Neuronal stem cell (in vitro differentiated cells): ENCODE measurements around the gene ROR1.
A peak's percentile ranks its signal among the peaks of the same experiment; 100 is the strongest.

Experiments
- DNase-seq: peaks from one replicate; pipeline ENCODE4 v3.0.0-alpha.2; 2013; ENCODE audit warnings: low spot score
- H2AFZ ChIP-seq: one replicate; pipeline ENCODE4 v1.6.1; 2013; ENCODE audit warnings: mild to moderate bottlenecking, low read length, inconsistent platforms
- H2AK5ac ChIP-seq: 2 replicates; pipeline ENCODE4 v1.6.1; 2013; ENCODE audit warnings: low read depth, mild to moderate bottlenecking, inconsistent platforms, low read length, moderate library complexity, mixed read lengths
- H2BK120ac ChIP-seq: 2 replicates; pipeline ENCODE4 v1.6.1; 2013; ENCODE audit warnings: low read depth, mild to moderate bottlenecking, inconsistent platforms, low read length, moderate library complexity, mixed read lengths
- H2BK12ac ChIP-seq: one replicate; pipeline ENCODE4 v1.6.1; 2013; ENCODE audit warnings: low read length, inconsistent platforms
- H2BK15ac ChIP-seq: 2 replicates; pipeline ENCODE4 v1.6.1; 2013; ENCODE audit warnings: mild to moderate bottlenecking, low read length, inconsistent platforms, mixed read lengths
- H2BK5ac ChIP-seq: one replicate; pipeline ENCODE4 v1.6.1; 2013; ENCODE audit warnings: inconsistent platforms, mild to moderate bottlenecking, low read length, moderate library complexity
- H3K14ac ChIP-seq: one replicate; pipeline ENCODE4 v1.6.1; 2013; ENCODE audit warnings: low read length, inconsistent platforms
- H3K18ac ChIP-seq: 2 replicates; pipeline ENCODE4 v1.6.1; 2013; ENCODE audit warnings: low read length, inconsistent platforms
- H3K23ac ChIP-seq: 2 replicates; pipeline ENCODE4 v1.6.1; 2013; ENCODE audit warnings: low read depth, mild to moderate bottlenecking, mixed read lengths, low read length, inconsistent platforms; ENCODE audit not compliant: poor library complexity
- H3K27ac ChIP-seq: replicated peaks from 3 replicates; pipeline ENCODE4 v1.5.1; 2013; ENCODE audit warnings: low read length, inconsistent platforms
- H3K27me3 ChIP-seq, 3 experiments: 2 replicates each; pipeline ENCODE4 v1.6.1; 2013; ENCODE audit warnings: low read length in 3 of 3, mild to moderate bottlenecking in 2 of 3, inconsistent platforms in 1 of 3, low read depth in 1 of 3, mixed read lengths in 1 of 3, moderate library complexity in 1 of 3; ENCODE audit not compliant: control insufficient read depth in 3 of 3, insufficient read depth in 3 of 3
- H3K36me3 ChIP-seq, 2 donors: replicated peaks in 1 of 2; 2 replicates each; pipeline ENCODE4 v1.6.1; 2013; ENCODE audit warnings: low read length in 2 of 2; ENCODE audit not compliant: control insufficient read depth in 2 of 2, insufficient read depth in 2 of 2
- H3K4ac ChIP-seq: 2 replicates; pipeline ENCODE4 v1.6.1; 2013; ENCODE audit warnings: inconsistent platforms, mild to moderate bottlenecking, low read length, moderate library complexity
- H3K4me1 ChIP-seq, 2 donors: 1 replicate in 1 of 2; 2 replicates in 1 of 2; pipeline ENCODE4 v1.6.1; 2013; ENCODE audit warnings: low read length in 2 of 2, low read depth in 1 of 2; ENCODE audit not compliant: control insufficient read depth in 2 of 2, insufficient read depth in 1 of 2
- H3K4me2 ChIP-seq: one replicate; pipeline ENCODE4 v1.6.1; 2013; ENCODE audit warnings: mild to moderate bottlenecking, low read length, inconsistent platforms; ENCODE audit not compliant: insufficient read depth, poor library complexity, severe bottlenecking
- H3K4me3 ChIP-seq, 2 donors: 2 replicates each; pipeline ENCODE4 v1.5.1; 2013; ENCODE audit warnings: low read length in 2 of 2, mild to moderate bottlenecking in 2 of 2, inconsistent platforms in 1 of 2, moderate library complexity in 1 of 2
- H3K79me1 ChIP-seq: one replicate; pipeline ENCODE4 v1.6.1; 2013; ENCODE audit warnings: low read depth, mild to moderate bottlenecking, inconsistent platforms, low read length, moderate library complexity
- H3K9ac ChIP-seq: one replicate; pipeline ENCODE4 v1.6.1; 2013; ENCODE audit warnings: mild to moderate bottlenecking, low read depth, low read length, inconsistent platforms; ENCODE audit not compliant: poor library complexity
- H3K9me3 ChIP-seq, 2 donors: replicated peaks in 1 of 2; 2 replicates each; pipeline versions ENCODE3 to v1.6.1; 2013; ENCODE audit warnings: low read length in 2 of 2, mild to moderate bottlenecking in 2 of 2, inconsistent platforms in 1 of 2, low read depth in 1 of 2, mixed read lengths in 1 of 2, moderate library complexity in 1 of 2; ENCODE audit not compliant: control insufficient read depth in 2 of 2, insufficient read depth in 1 of 2
- H4K8ac ChIP-seq: one replicate; pipeline ENCODE4 v1.6.1; 2013; ENCODE audit warnings: low read depth, mild to moderate bottlenecking, inconsistent platforms, low read length, moderate library complexity
- H4K91ac ChIP-seq: one replicate; pipeline ENCODE4 v1.6.1; 2013; ENCODE audit warnings: low read length, low read depth, mild to moderate bottlenecking, inconsistent platforms; ENCODE audit not compliant: poor library complexity
- WGBS, 2 donors: extraction: QIAGEN DNeasy Blood & Tissue Kit; methylation state at CpG; one replicate each; pipeline ENCODE4 v1.1.7; 2013; ENCODE audit warnings: missing lambda C conversion rate in 2 of 2, mixed read lengths in 1 of 2; ENCODE audit not compliant: insufficient read length in 2 of 2, insufficient replicate concordance in 1 of 2; ENCODE audit errors: extremely low coverage in 2 of 2; 5-methylcytosine and 5-hydroxymethylcytosine counted together

Gene ROR1

DNA sequence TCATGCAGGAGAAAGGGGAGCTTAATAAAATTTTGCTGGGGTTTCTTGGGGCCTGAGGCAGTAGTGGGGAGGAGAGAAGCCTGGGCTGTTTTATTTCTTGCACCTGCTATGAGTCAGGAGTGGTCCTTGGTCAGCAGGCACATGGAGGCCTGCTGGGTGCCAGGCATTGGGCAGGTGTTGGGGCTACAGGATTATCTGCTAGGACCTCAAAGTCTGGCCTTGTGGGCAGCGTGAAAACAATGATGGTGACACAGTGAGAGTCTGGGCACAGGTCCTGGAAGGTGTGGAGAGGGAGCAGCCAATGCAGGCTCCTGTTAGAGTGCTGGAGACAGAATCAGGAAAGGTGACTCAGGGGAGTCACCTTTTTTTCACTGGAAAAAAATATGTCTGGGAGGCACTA, 17.2 kb downstream of the ROR1 start:
- no peak overlapping the region for H3K4ac ChIP-seq
- no CpG with 5 or more reads among the region's 1 CpG for WGBS, 2 donors
- H4K8ac ChIP-seq: no peak overlapping the region
- DNase-seq: no peak
- no peaks in the 10 kb centered on the region for H3K27me3 ChIP-seq
- no peak overlapping the region for H3K9ac ChIP-seq
- no peak overlapping the region for H2BK15ac ChIP-seq
- no peak overlapping the region for H3K4me3 ChIP-seq
- H2AK5ac ChIP-seq: no peak overlapping the region
- no peaks in the 10 kb centered on the region for H3K36me3 ChIP-seq
- H3K23ac ChIP-seq: no peak overlapping the region
- no peaks in the 10 kb centered on the region for H3K9me3 ChIP-seq
- no peak overlapping the region for H3K4me2 ChIP-seq
- no peak overlapping the region for H3K27ac ChIP-seq
- H2BK120ac ChIP-seq: no peak overlapping the region
- no peak overlapping the region for H3K14ac ChIP-seq
- H4K91ac ChIP-seq: no peak overlapping the region
- H2AFZ ChIP-seq: no peak overlapping the region
- H3K4me1 ChIP-seq: peaks cover 0 to 30% of the 10 kb centered on the region in 2 donors
- no peak overlapping the region for H2BK12ac ChIP-seq
- H3K79me1 ChIP-seq: no peaks in the 10 kb centered on the region
- H2BK5ac ChIP-seq: no peak overlapping the region
- H3K18ac ChIP-seq: peak overlapping the region; percentile 0

DNA sequence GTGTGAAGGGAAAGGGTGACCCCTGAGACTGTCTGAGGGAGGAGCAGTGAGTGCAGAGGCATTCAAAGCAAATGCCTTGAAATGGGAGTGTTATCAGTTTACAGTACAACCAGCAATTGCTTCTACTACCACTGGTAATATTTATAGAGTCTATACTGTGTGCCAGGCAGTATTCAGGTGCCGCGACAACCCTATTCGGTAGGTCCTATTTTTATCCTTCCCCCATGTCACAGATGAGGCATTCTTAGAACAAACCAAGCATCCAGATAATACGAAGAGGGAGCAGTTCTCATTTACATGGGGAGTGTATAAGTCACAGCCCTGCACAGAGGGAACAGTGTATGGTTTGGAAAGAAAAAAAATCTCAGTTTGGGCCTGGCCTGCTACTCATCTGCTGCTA, 18.3 kb downstream of the ROR1 start:
- H3K4me1 ChIP-seq: peaks cover 0 to 30% of the 10 kb centered on the region in 2 donors
- no peak overlapping the region for H4K91ac ChIP-seq
- H3K9ac ChIP-seq: no peak overlapping the region
- H3K79me1 ChIP-seq: no peaks in the 10 kb centered on the region
- no peak overlapping the region for H2AK5ac ChIP-seq
- H3K9me3 ChIP-seq: no peaks in the 10 kb centered on the region
- H2BK15ac ChIP-seq: no peak overlapping the region
- no peak overlapping the region for H4K8ac ChIP-seq
- no peak overlapping the region for H3K18ac ChIP-seq
- no peak overlapping the region for H2BK120ac ChIP-seq
- DNase-seq: no peak
- H3K14ac ChIP-seq: no peak overlapping the region
- H3K4me3 ChIP-seq: no peak overlapping the region
- no peak overlapping the region for H3K23ac ChIP-seq
- peak overlapping the region; percentile 47 for H2BK12ac ChIP-seq
- H3K27me3 ChIP-seq: no peaks in the 10 kb centered on the region
- no peak overlapping the region for H3K27ac ChIP-seq
- no CpG with 5 or more reads among the region's 4 CpGs for WGBS, 2 donors
- no peaks in the 10 kb centered on the region for H3K36me3 ChIP-seq
- no peak overlapping the region for H3K4ac ChIP-seq
- H2AFZ ChIP-seq: no peak overlapping the region
- H2BK5ac ChIP-seq: no peak overlapping the region
- H3K4me2 ChIP-seq: no peak overlapping the region

DNA sequence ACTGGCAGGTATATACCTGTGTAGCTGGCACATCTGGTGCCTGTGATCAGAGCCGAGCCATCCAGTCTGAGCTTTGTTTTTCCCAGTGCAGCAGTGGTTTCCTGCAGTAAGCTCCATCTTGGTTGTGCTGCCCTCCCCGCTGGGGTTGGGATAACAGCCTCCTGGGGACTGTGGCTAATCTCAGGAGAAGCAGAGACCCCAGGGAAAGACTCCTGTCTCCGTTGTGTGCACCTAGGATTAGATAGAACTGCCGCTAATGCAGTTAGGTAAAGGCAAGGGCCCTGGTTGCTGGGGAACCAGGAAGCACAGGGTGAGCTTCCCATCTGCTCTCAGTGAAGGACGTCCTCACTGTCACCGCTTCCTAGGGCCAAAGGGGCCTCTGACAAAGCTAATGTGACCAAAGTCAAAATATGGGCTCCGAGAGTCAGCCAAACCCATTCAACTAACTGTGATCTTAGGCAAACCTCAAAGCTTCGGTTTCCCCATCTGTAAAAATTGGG, 20.0 kb downstream of the ROR1 start:
- H3K27me3 ChIP-seq: no peaks in the 10 kb centered on the region
- H3K27ac ChIP-seq: no peak overlapping the region
- H3K4me1 ChIP-seq: peaks cover 0 to 26% of the 10 kb centered on the region in 2 donors
- no peak overlapping the region for H3K4me2 ChIP-seq
- H3K23ac ChIP-seq: no peak overlapping the region
- WGBS, 2 donors: no CpG with 5 or more reads among the region's 8 CpGs
- H2BK5ac ChIP-seq: no peak overlapping the region
- H3K18ac ChIP-seq: no peak overlapping the region
- H3K4ac ChIP-seq: no peak overlapping the region
- H3K79me1 ChIP-seq: no peaks in the 10 kb centered on the region
- no peaks in the 10 kb centered on the region for H3K36me3 ChIP-seq
- no peak overlapping the region for H3K14ac ChIP-seq
- no peak overlapping the region for H2BK12ac ChIP-seq
- no peak overlapping the region for H2BK15ac ChIP-seq
- no peak overlapping the region for H2AFZ ChIP-seq
- no peaks in the 10 kb centered on the region for H3K9me3 ChIP-seq
- H2AK5ac ChIP-seq: no peak overlapping the region
- no peak overlapping the region for H4K8ac ChIP-seq
- H3K4me3 ChIP-seq: no peak overlapping the region
- DNase-seq: no peak
- H4K91ac ChIP-seq: no peak overlapping the region
- H2BK120ac ChIP-seq: no peak overlapping the region
- no peak overlapping the region for H3K9ac ChIP-seq

DNA sequence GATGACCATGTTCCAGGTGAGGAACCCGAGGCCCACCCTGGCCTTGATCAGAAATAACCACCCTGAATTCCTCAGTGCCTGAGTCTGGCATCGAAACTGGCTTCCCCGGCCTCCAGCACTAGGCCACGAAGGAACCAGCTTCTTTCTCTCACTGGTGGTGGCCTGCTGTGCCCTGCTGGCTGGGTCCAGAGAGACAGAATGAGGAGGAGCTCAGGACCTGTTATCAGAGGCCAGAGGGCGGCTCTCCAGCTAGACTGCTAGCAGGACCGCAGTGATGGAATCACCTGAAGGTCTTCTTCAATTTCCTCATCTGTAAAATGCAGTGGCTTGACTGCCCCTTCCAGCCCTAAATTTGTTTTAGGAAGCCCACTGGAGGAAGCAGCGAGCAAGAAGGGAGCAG, 20.5 kb downstream of the ROR1 start:
- H4K91ac ChIP-seq: peak overlapping the region; percentile 41
- peaks cover 0 to 26% of the 10 kb centered on the region in 2 donors for H3K4me1 ChIP-seq
- H2BK15ac ChIP-seq: no peak overlapping the region
- no peak overlapping the region for H2BK5ac ChIP-seq
- H3K4ac ChIP-seq: no peak overlapping the region
- WGBS, 2 donors: no CpG with 5 or more reads among the region's 7 CpGs
- H3K4me2 ChIP-seq: no peak overlapping the region
- no peak overlapping the region for H4K8ac ChIP-seq
- H3K9me3 ChIP-seq: no peaks in the 10 kb centered on the region
- H3K18ac ChIP-seq: no peak overlapping the region
- H2BK12ac ChIP-seq: no peak overlapping the region
- peak overlapping the region; percentile 17 for H3K14ac ChIP-seq
- H3K27me3 ChIP-seq: no peaks in the 10 kb centered on the region
- H2BK120ac ChIP-seq: no peak overlapping the region
- no peak overlapping the region for H3K27ac ChIP-seq
- H2AFZ ChIP-seq: no peak overlapping the region
- DNase-seq: no peak
- H3K9ac ChIP-seq: no peak overlapping the region
- no peak overlapping the region for H2AK5ac ChIP-seq
- H3K23ac ChIP-seq: no peak overlapping the region
- H3K36me3 ChIP-seq: no peaks in the 10 kb centered on the region
- no peak overlapping the region for H3K4me3 ChIP-seq
- H3K79me1 ChIP-seq: no peaks in the 10 kb centered on the region
